TTC549 (cell line): ENCODE data around the gene NDUFB10.

Source experiments
- FAIRE-seq: peaks from 2 replicates; lab custom pipeline; 2012; peaks lifted over from hg19 to GRCh38; lab: Jason Lieb, UNC

NDUFB10 gene

GRCh38 chr16:2003231-2003826 lies 44.0 kb downstream of the NDUFB10 start:
- FAIRE-seq: no peak

- peak; percentile 43 for FAIRE-seq
Observed at GRCh38 chr16:2003827-2004641, 44.7 kb downstream of the NDUFB10 start.

GRCh38 chr16:2004795-2005517 lies 45.6 kb downstream of the NDUFB10 start:
- FAIRE-seq: no peak

GRCh38 chr16:2005646-2006045 lies 46.3 kb downstream of the NDUFB10 start:
- no peak for FAIRE-seq

- no peak for FAIRE-seq
Observed at GRCh38 chr16:2006317-2006716, 47.0 kb downstream of the NDUFB10 start.

GRCh38 chr16:2007081-2007836 lies 47.9 kb downstream of the NDUFB10 start:
- no peak for FAIRE-seq

GRCh38 chr16:2008009-2008526 lies 48.7 kb downstream of the NDUFB10 start:
- FAIRE-seq: no peak

- FAIRE-seq: no peak
Observed at GRCh38 chr16:2008631-2009163, 49.4 kb downstream of the NDUFB10 start.

- no peak for FAIRE-seq
Observed at GRCh38 chr16:2009164-2009711, 49.9 kb downstream of the NDUFB10 start.

- no peak for FAIRE-seq
Observed at GRCh38 chr16:2009791-2010510, 50.6 kb downstream of the NDUFB10 start, which contains the start of gene ZNF598. Gene ZNF598 (minus strand): TSS chr16:2009821.
